DND-41 (cell line): ENCODE data around the gene ETV5.

Experiments used
- ATAC-seq: fragments of 200-7000 bp; cut with Tn5 transposase; 3 replicates; pipeline ENCODE4 v1.9.1; 2021; ENCODE audit warnings: low read depth; ENCODE audit not compliant: insufficient read depth
- DNase-seq: peaks from one replicate; pipeline ENCODE4 v3.0.0-alpha.2; 2020
- H2AFZ ChIP-seq: 2 replicates; pipeline ENCODE4 v1.6.0; 2012; ENCODE audit warnings: low read depth, low read length
- H3K27ac ChIP-seq: 2 replicates; pipeline ENCODE4 v1.5.1; 2012; ENCODE audit warnings: low read length, inconsistent platforms
- H3K27me3 ChIP-seq: fragments of 200-600 bp; sonication (generic); 2 replicates; pipeline ENCODE4 v1.6.0; 2012; ENCODE audit warnings: low read length, mild to moderate bottlenecking, inconsistent platforms; ENCODE audit not compliant: insufficient read depth, poor library complexity
- H3K36me3 ChIP-seq: 2 replicates; pipeline ENCODE4 v1.5.1; 2012; ENCODE audit warnings: low read length, inconsistent platforms; ENCODE audit not compliant: insufficient read depth
- H3K4me1 ChIP-seq: 2 replicates; pipeline ENCODE4 v1.5.1; 2012; ENCODE audit warnings: mild to moderate bottlenecking, low read length; ENCODE audit not compliant: insufficient read depth
- H3K4me2 ChIP-seq: 2 replicates; pipeline ENCODE4 v1.6.0; 2012; ENCODE audit warnings: mild to moderate bottlenecking, moderate library complexity, low read length, inconsistent platforms; ENCODE audit not compliant: insufficient read depth
- H3K4me3 ChIP-seq, 2 experiments: fragments of 200-600 bp in 1 of 2; shearing (Covaris generic) in 1 of 2; 2 replicates each; pipeline ENCODE4 v1.5.1; 2012 to 2016; ENCODE audit warnings: inconsistent platforms in 2 of 2, low read length in 2 of 2, mild to moderate bottlenecking in 2 of 2, low read depth in 1 of 2, moderate library complexity in 1 of 2
- H3K79me2 ChIP-seq: 2 replicates; pipeline ENCODE4 v1.6.0; 2012; ENCODE audit warnings: low read length, inconsistent platforms; ENCODE audit not compliant: insufficient read depth
- H3K9ac ChIP-seq: 2 replicates; pipeline ENCODE4 v1.6.0; 2012; ENCODE audit warnings: low read depth, mild to moderate bottlenecking, inconsistent platforms, low read length, moderate library complexity
- H3K9me3 ChIP-seq: 2 replicates; pipeline ENCODE4 v1.5.1; 2012; ENCODE audit warnings: low read length, moderate library complexity, mild to moderate bottlenecking, inconsistent platforms; ENCODE audit not compliant: insufficient read depth, severe bottlenecking
- H4K20me1 ChIP-seq: 2 replicates; pipeline ENCODE4 v1.6.0; 2012; ENCODE audit warnings: low read length; ENCODE audit not compliant: insufficient read depth
- EZH2 ChIP-seq: IDR thresholded peaks from 3 replicates; pipeline ENCODE4 v1.6.1; 2012; ENCODE audit warnings: borderline replicate concordance, low read depth, mild to moderate bottlenecking, moderate library complexity, low read length, inconsistent platforms; ENCODE audit not compliant: severe bottlenecking
- TF ChIP-seq, protein P1 (sequence below): IDR thresholded peaks from 2 replicates; pipeline ENCODE4 v1.5.1; 2012; ENCODE audit warnings: borderline replicate concordance, low read length, moderate library complexity, mild to moderate bottlenecking; ENCODE audit not compliant: poor library complexity, severe bottlenecking; ENCODE audit errors: extremely low read depth

Gene ETV5

DNA sequence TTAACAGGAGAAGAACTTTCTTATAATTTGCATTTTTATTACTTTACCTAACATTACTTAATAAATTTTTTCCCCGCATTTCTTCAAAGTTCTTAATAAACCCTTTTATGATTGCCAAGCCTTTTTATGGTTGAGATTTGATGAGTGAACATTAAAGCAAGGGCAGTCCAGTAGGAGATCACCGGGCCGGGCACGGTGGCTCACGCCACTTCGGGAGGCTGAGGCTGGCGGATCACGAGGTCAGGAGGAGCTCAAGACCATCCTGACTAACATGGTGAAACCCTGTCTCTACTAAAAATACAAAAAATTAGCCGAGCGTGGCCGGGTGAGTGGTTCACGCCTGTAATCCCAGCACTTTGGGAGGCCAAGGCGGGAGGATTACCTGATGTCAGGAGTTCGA is 109.7 kb downstream of the ETV5 start:
- Histone ChIP-seq H2AFZ (no peak overlapping the region), H3K9ac (no peak overlapping the region), H3K27ac (no peak overlapping the region), H3K36me3 (no peaks in the 10 kb centered on the region), H3K9me3 (no peaks in the 10 kb centered on the region), H3K27me3 (peaks cover 13% of the 10 kb centered on the region), H3K79me2 (no peaks in the 10 kb centered on the region), H4K20me1 (no peaks in the 10 kb centered on the region), H3K4me3 (no peak overlapping the region), H3K4me1 (no peaks in the 10 kb centered on the region), H3K4me2 (no peak overlapping the region)
- DNase-seq, result no peak
- TF ChIP-seq EZH2, result no peak
- TF ChIP-seq, protein P1, sequence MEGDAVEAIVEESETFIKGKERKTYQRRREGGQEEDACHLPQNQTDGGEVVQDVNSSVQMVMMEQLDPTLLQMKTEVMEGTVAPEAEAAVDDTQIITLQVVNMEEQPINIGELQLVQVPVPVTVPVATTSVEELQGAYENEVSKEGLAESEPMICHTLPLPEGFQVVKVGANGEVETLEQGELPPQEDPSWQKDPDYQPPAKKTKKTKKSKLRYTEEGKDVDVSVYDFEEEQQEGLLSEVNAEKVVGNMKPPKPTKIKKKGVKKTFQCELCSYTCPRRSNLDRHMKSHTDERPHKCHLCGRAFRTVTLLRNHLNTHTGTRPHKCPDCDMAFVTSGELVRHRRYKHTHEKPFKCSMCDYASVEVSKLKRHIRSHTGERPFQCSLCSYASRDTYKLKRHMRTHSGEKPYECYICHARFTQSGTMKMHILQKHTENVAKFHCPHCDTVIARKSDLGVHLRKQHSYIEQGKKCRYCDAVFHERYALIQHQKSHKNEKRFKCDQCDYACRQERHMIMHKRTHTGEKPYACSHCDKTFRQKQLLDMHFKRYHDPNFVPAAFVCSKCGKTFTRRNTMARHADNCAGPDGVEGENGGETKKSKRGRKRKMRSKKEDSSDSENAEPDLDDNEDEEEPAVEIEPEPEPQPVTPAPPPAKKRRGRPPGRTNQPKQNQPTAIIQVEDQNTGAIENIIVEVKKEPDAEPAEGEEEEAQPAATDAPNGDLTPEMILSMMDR, result no peak
- no peak for ATAC-seq

GRCh38 chr3:185998136-185998535 is 110.8 kb downstream of the ETV5 start:
- Histone ChIP-seq H3K27ac (no peak overlapping the region), H3K4me2 (no peak overlapping the region), H3K4me1 (no peaks in the 10 kb centered on the region), H3K79me2 (no peaks in the 10 kb centered on the region), H3K9ac (no peak overlapping the region), H3K36me3 (no peaks in the 10 kb centered on the region), H4K20me1 (no peaks in the 10 kb centered on the region), H3K9me3 (no peaks in the 10 kb centered on the region), H3K4me3 (no peak overlapping the region), H3K27me3 (peaks cover 18% of the 10 kb centered on the region), H2AFZ (no peak overlapping the region)
- ATAC-seq, result no peak
- no peak for DNase-seq
- TF ChIP-seq, protein P1, result no peak
- no peak for TF ChIP-seq EZH2

GRCh38 chr3:185997130-185997529 is 111.8 kb downstream of the ETV5 start:
- DNase-seq, result no peak
- ATAC-seq, result no peak
- Histone ChIP-seq H3K4me2 (no peak overlapping the region), H2AFZ (no peak overlapping the region), H3K36me3 (no peaks in the 10 kb centered on the region), H3K79me2 (no peaks in the 10 kb centered on the region), H4K20me1 (no peaks in the 10 kb centered on the region), H3K4me3 (no peak overlapping the region), H3K9ac (no peak overlapping the region), H3K9me3 (no peaks in the 10 kb centered on the region), H3K4me1 (no peaks in the 10 kb centered on the region), H3K27me3 (peaks cover 20% of the 10 kb centered on the region), H3K27ac (no peak overlapping the region)
- TF ChIP-seq, protein P1, result no peak
- TF ChIP-seq EZH2, result no peak
